Stromal cell of bone marrow (primary cell): ENCODE measurements around the gene OFD1.

ENCODE experiments used
- DNase-seq: peaks from one replicate; pipeline ENCODE4 v3.0.0-alpha.2; 2012; ENCODE audit warnings: low read depth

Gene OFD1

GRCh38 chrX:13752141-13752540 lies 17.6 kb downstream of the OFD1 start:
- no peak for DNase-seq

- no peak for DNase-seq
These were observed 18.1 kb downstream of the OFD1 start for GRCh38 chrX:13752646-13753045.

GRCh38 chrX:13754765-13755164 lies 20.2 kb downstream of the OFD1 start:
- no peak for DNase-seq

GRCh38 chrX:13755254-13755653 lies 20.7 kb downstream of the OFD1 start:
- DNase-seq, result no peak

GRCh38 chrX:13756381-13756780 lies 21.8 kb downstream of the OFD1 start:
- no peak for DNase-seq

GRCh38 chrX:13759152-13759718 lies 24.7 kb downstream of the OFD1 start:
- no peak for DNase-seq

GRCh38 chrX:13760426-13760825 lies 25.9 kb downstream of the OFD1 start:
- no peak for DNase-seq

- no peak for DNase-seq
These were observed 27.3 kb downstream of the OFD1 start for GRCh38 chrX:13761606-13762414.

- DNase-seq, result no peak
These were observed 28.9 kb downstream of the OFD1 start for GRCh38 chrX:13763489-13763888.

GRCh38 chrX:13764281-13764680 lies 29.7 kb downstream of the OFD1 start:
- DNase-seq, result no peak

GRCh38 chrX:13764765-13765164 lies 30.2 kb downstream of the OFD1 start:
- no peak for DNase-seq

GRCh38 chrX:13768939-13769338 lies 34.4 kb downstream of the OFD1 start:
- no peak for DNase-seq

- DNase-seq, result no peak
These were observed 35.5 kb downstream of the OFD1 start for GRCh38 chrX:13770013-13770535.

- DNase-seq, result no peak
These were observed 40.1 kb downstream of the OFD1 start for GRCh38 chrX:13774696-13775095.

GRCh38 chrX:13775837-13776236 lies 41.3 kb downstream of the OFD1 start:
- DNase-seq, result no peak

GRCh38 chrX:13776387-13776786 lies 41.8 kb downstream of the OFD1 start:
- no peak for DNase-seq

- DNase-seq, result peak; percentile 44
These were observed 44.4 kb downstream of the OFD1 start for GRCh38 chrX:13778916-13779315.

GRCh38 chrX:13780868-13781427 lies 46.4 kb downstream of the OFD1 start:
- no peak for DNase-seq

GRCh38 chrX:13786048-13786447 lies 51.5 kb downstream of the OFD1 start:
- no peak for DNase-seq

GRCh38 chrX:13790206-13791131 lies 55.9 kb downstream of the OFD1 start:
- DNase-seq, result peak; percentile 51

GRCh38 chrX:13791145-13791544 lies 56.6 kb downstream of the OFD1 start:
- DNase-seq, result no peak

- no peak for DNase-seq
These were observed 57.0 kb downstream of the OFD1 start for GRCh38 chrX:13791559-13791958.
